RWPE1 (cell line): ENCODE data around the gene RSPH4A.

ENCODE experiments used
- CTCF ChIA-PET: fragments of 350-600 bp; sonication (Branson Sonifier 250); formaldehyde crosslinking; extraction: SDS; loops from one replicate; lab custom pipeline; 2021; lab: Yijun Ruan, JAX
- POLR2A ChIA-PET: fragments of 400-600 bp; formaldehyde crosslinking; extraction: SDS; loops from one replicate; lab custom pipeline; 2020; ENCODE audit warnings: antibody characterized with exemption; ENCODE audit not compliant: low non-redundant PET; lab: Yijun Ruan, JAX
- DNase-seq: peaks from one replicate; pipeline ENCODE4 v3.0.0; 2012; ENCODE audit warnings: low spot score
- H3K27ac ChIP-seq: fragments of 450-650 bp; 2 replicates; pipeline ENCODE4 v1.5.1; 2017
- CTCF ChIP-seq: fragments of 450-650 bp; conservative IDR thresholded peaks from 2 replicates; pipeline ENCODE4 v1.5.1; 2017; ENCODE audit warnings: low read depth, mild to moderate bottlenecking

Gene RSPH4A

GRCh38 chr6:116615937-116616736 lies at the start of gene RSPH4A:
TSS of gene RSPH4A (plus strand) at chr6:116616479. CDS start at chr6:116616624, 145 bp downstream.
- H3K27ac ChIP-seq, result no peak within 1 kb of the TSS
- POLR2A ChIA-PET, result no interaction called here
- DNase-seq, result peak; percentile 95
- no peak for TF ChIP-seq CTCF
- CTCF ChIA-PET, result interaction anchor here (0.5 to 1.2 kb wide), 2 partner anchors 11 to 19 kb away, joined by 3 read pairs; no protein-coding TSS in a partner anchor

GRCh38 chr6:116568111-116568510 lies 48.2 kb upstream of the RSPH4A start:
- no peak for TF ChIP-seq CTCF
- POLR2A ChIA-PET, result no interaction called here
- DNase-seq, result no peak
- CTCF ChIA-PET, result interaction anchor here (0.5 kb wide), 1 partner anchor 173 kb away, joined by 3 read pairs; no protein-coding TSS in a partner anchor
- H3K27ac ChIP-seq, result no peak overlapping the region

- no peak for TF ChIP-seq CTCF
- ChIA-PET POLR2A (no interaction called here), CTCF (interaction anchor here (0.5 to 1.6 kb wide), 2 partner anchors 8 to 172 kb away, joined by 3 to 10 read pairs; no protein-coding TSS in a partner anchor)
- no peak for DNase-seq
- H3K27ac ChIP-seq, result no peak overlapping the region
These were observed 47.2 kb upstream of the RSPH4A start for GRCh38 chr6:116568821-116569755.

GRCh38 chr6:116570856-116571682 lies 45.2 kb upstream of the RSPH4A start, which contains the start of gene RWDD1:
TSS of gene RWDD1 (plus strand) at chr6:116571504. CDS start at chr6:116571583, 79 bp downstream.
- CTCF ChIA-PET, result interaction anchor here (0.9 to 1.6 kb wide), 5 partner anchors 10 to 303 kb away, joined by 3 to 13 read pairs (median 4); partner anchors contain the start of gene TSPYL1
- TF ChIP-seq CTCF, result no peak
- POLR2A ChIA-PET, result interaction anchor here (1.0 to 1.1 kb wide), 2 partner anchors 9 to 13 kb away, joined by 3 to 5 read pairs; no protein-coding TSS in a partner anchor
- peak within 1 kb of the TSS; percentile 93 for H3K27ac ChIP-seq
- DNase-seq, result peak; percentile 97

GRCh38 chr6:116571683-116572000 lies 44.6 kb upstream of the RSPH4A start:
- no peak for TF ChIP-seq CTCF
- H3K27ac ChIP-seq, result peak overlapping the region; percentile 93

More at GRCh38 chr6:116571683-116572000, 44.6 kb upstream of the RSPH4A start:
- DNase-seq, result no peak
- ChIA-PET POLR2A (interaction anchor here (1.0 to 1.1 kb wide), 2 partner anchors 9 to 14 kb away, joined by 3 to 5 read pairs; no protein-coding TSS in a partner anchor), CTCF (interaction anchor here (0.6 to 1.5 kb wide), 4 partner anchors 11 to 292 kb away, joined by 3 to 13 read pairs (median 6); partner anchors contain the start of gene TSPYL1)
